H9 (cell line): ENCODE data around the gene ANKRD26. TPM values are rescaled to one million over a fixed set of nuclear protein-coding genes. Genes with fewer than 3 reads are reported as not detected.
A peak's percentile ranks its signal among the peaks of the same experiment; 100 is the strongest.

ENCODE experiments used
- DNase-seq: peaks from one replicate; pipeline ENCODE4 v3.0.0-alpha.2; 2017
- H2AFZ ChIP-seq: one replicate; pipeline ENCODE4 v1.6.1; 2013; ENCODE audit warnings: mild to moderate bottlenecking, low read length, control low read depth, moderate library complexity
- H2AK5ac ChIP-seq: 2 replicates; pipeline ENCODE4 v1.6.1; 2013; ENCODE audit warnings: low read length, control low read depth, mixed read lengths; ENCODE audit not compliant: insufficient read length
- H2BK120ac ChIP-seq: one replicate; pipeline ENCODE4 v1.6.1; 2013; ENCODE audit warnings: low read depth, mild to moderate bottlenecking, low read length, control low read depth, inconsistent platforms; ENCODE audit not compliant: poor library complexity, severe bottlenecking
- H2BK12ac ChIP-seq: 2 replicates; pipeline ENCODE4 v1.6.1; 2013; ENCODE audit warnings: low read length, control low read depth, mixed read lengths, low read depth; ENCODE audit not compliant: insufficient read length
- H2BK15ac ChIP-seq: 2 replicates; pipeline ENCODE4 v1.6.1; 2013; ENCODE audit warnings: low read depth, low read length, control low read depth
- H2BK20ac ChIP-seq: one replicate; pipeline ENCODE4 v1.6.1; 2013; ENCODE audit warnings: low read depth, mild to moderate bottlenecking, low read length, control low read depth, inconsistent platforms; ENCODE audit not compliant: poor library complexity, severe bottlenecking
- H2BK5ac ChIP-seq: 2 replicates; pipeline ENCODE4 v1.6.1; 2013; ENCODE audit warnings: low read length, control low read depth, mixed read lengths; ENCODE audit not compliant: insufficient read length
- H3K14ac ChIP-seq: 2 replicates; pipeline ENCODE4 v1.6.1; 2013; ENCODE audit warnings: low read length, control low read depth; ENCODE audit not compliant: insufficient read depth
- H3K18ac ChIP-seq: 2 replicates; pipeline ENCODE4 v1.6.1; 2013; ENCODE audit warnings: low read depth, mild to moderate bottlenecking, mixed read lengths, low read length, control low read depth; ENCODE audit not compliant: insufficient read length
- H3K23ac ChIP-seq: 2 replicates; pipeline ENCODE4 v1.6.1; 2013; ENCODE audit warnings: low read length, control low read depth, mixed read lengths, low read depth; ENCODE audit not compliant: insufficient read length
- H3K23me2 ChIP-seq: 2 replicates; pipeline ENCODE4 v1.6.1; 2013; ENCODE audit warnings: low read depth, mild to moderate bottlenecking, mixed read lengths, low read length, control low read depth; ENCODE audit not compliant: insufficient read length, poor library complexity, severe bottlenecking
- H3K27ac ChIP-seq: 2 replicates; pipeline ENCODE4 v1.5.1; 2013; ENCODE audit warnings: low read length, control low read depth, mixed read lengths, low read depth; ENCODE audit not compliant: insufficient read length
- H3K27me3 ChIP-seq: 2 replicates; pipeline ENCODE4 v1.6.1; 2013; ENCODE audit warnings: low read length, control low read depth, inconsistent platforms; ENCODE audit not compliant: insufficient read depth
- H3K4ac ChIP-seq: 2 replicates; pipeline ENCODE4 v1.6.1; 2013; ENCODE audit warnings: low read depth, mild to moderate bottlenecking, control low read depth, inconsistent platforms, low read length, moderate library complexity
- H3K4me1 ChIP-seq: 2 replicates; pipeline ENCODE4 v1.6.1; 2013; ENCODE audit warnings: low read length, control low read depth, inconsistent platforms; ENCODE audit not compliant: insufficient read depth
- H3K4me2 ChIP-seq: 2 replicates; pipeline ENCODE4 v1.6.1; 2013; ENCODE audit warnings: low read length, control low read depth, mixed read lengths; ENCODE audit not compliant: insufficient read length, insufficient read depth
- H3K56ac ChIP-seq: 2 replicates; pipeline ENCODE4 v1.6.1; 2013; ENCODE audit warnings: low read depth, mild to moderate bottlenecking, mixed read lengths, low read length, control low read depth; ENCODE audit not compliant: insufficient read length
- H3K79me1 ChIP-seq: 2 replicates; pipeline ENCODE4 v1.6.1; 2013; ENCODE audit warnings: low read depth, mild to moderate bottlenecking, moderate library complexity, low read length, control low read depth, inconsistent platforms; ENCODE audit not compliant: insufficient read depth, poor library complexity, severe bottlenecking
- H3K79me2 ChIP-seq: 2 replicates; pipeline ENCODE4 v1.6.1; 2013; ENCODE audit warnings: low read length, control low read depth, inconsistent platforms; ENCODE audit not compliant: insufficient read depth
- H3K9ac ChIP-seq: 2 replicates; pipeline ENCODE4 v1.6.1; 2013; ENCODE audit warnings: low read length, control low read depth, mixed read lengths; ENCODE audit not compliant: insufficient read length; ENCODE audit errors: extremely low read depth
- H3K9me3 ChIP-seq: one replicate; pipeline ENCODE4 v1.6.1; 2013; ENCODE audit warnings: low read depth, low read length, inconsistent platforms; ENCODE audit not compliant: control insufficient read depth
- H3T11ph ChIP-seq: one replicate; pipeline ENCODE4 v1.6.1; 2013; ENCODE audit warnings: mild to moderate bottlenecking, low read length, control low read depth, inconsistent platforms
- H4K20me1 ChIP-seq: one replicate; pipeline ENCODE4 v1.6.1; 2013; ENCODE audit not compliant: control insufficient read depth, insufficient read length, insufficient read depth
- H4K5ac ChIP-seq: 2 replicates; pipeline ENCODE4 v1.6.1; 2013; ENCODE audit warnings: low read depth, mild to moderate bottlenecking, mixed read lengths, low read length, control low read depth; ENCODE audit not compliant: insufficient read length
- H4K8ac ChIP-seq: replicated peaks from 2 replicates; pipeline ENCODE4 v1.6.1; 2013; ENCODE audit warnings: low read length, control low read depth, mixed read lengths, low read depth; ENCODE audit not compliant: insufficient read length
- H4K91ac ChIP-seq: 2 replicates; pipeline ENCODE4 v1.6.1; 2013; ENCODE audit warnings: low read depth, mild to moderate bottlenecking, moderate library complexity, mixed read lengths, low read length, control low read depth; ENCODE audit not compliant: insufficient read length
- H3K27ac Mint-ChIP-seq, 3 experiments: 2 replicates in 2 of 3; 3 replicates in 1 of 3; pipeline ENCODE4 v1.8.0; 2020 to 2021; ENCODE audit warnings: mixed read lengths in 3 of 3, mild to moderate bottlenecking in 1 of 3, moderate library complexity in 1 of 3
- H3K27me3 Mint-ChIP-seq: 2 replicates; pipeline ENCODE4 v1.8.0; 2021; ENCODE audit warnings: low read depth, mild to moderate bottlenecking, moderate library complexity, mixed read lengths
- H3K36me3 Mint-ChIP-seq, 3 experiments: 2 replicates in 2 of 3; 3 replicates in 1 of 3; pipeline ENCODE4 v1.8.0; 2020 to 2021; ENCODE audit warnings: low read depth in 3 of 3, mixed read lengths in 3 of 3; ENCODE audit not compliant: insufficient read depth in 1 of 3
- H3K4me1 Mint-ChIP-seq, 2 experiments: 2 replicates each; pipeline ENCODE4 v1.8.0; 2020; ENCODE audit warnings: mixed read lengths in 2 of 2
- H3K4me3 Mint-ChIP-seq, 2 experiments: 2 replicates in 1 of 2; 3 replicates in 1 of 2; pipeline ENCODE4 v1.8.0; 2020 to 2021; ENCODE audit warnings: mild to moderate bottlenecking in 2 of 2, mixed read lengths in 2 of 2, moderate library complexity in 1 of 2
- H3K9me3 Mint-ChIP-seq, 2 experiments: 2 replicates in 1 of 2; 3 replicates in 1 of 2; pipeline ENCODE4 v1.8.0; 2020; ENCODE audit warnings: mild to moderate bottlenecking in 2 of 2, mixed read lengths in 2 of 2, moderate library complexity in 1 of 2
- CTCF ChIP-seq: fragments of 200-600 bp; sonication (generic); conservative IDR thresholded peaks from 3 replicates; pipeline ENCODE4 v1.8.0; 2021; ENCODE audit warnings: antibody characterized with exemption, mild to moderate bottlenecking
- WGBS: extraction: QIAGEN DNeasy Blood & Tissue Kit; methylation state at CpG from one replicate; pipeline ENCODE4 v1.1.7; 2013; ENCODE audit warnings: missing lambda C conversion rate, low lambda C conversion rate, mixed read lengths; ENCODE audit not compliant: insufficient read length; ENCODE audit errors: extremely low coverage; 5-methylcytosine and 5-hydroxymethylcytosine counted together
- total RNA-seq: library from RNA; stranded (reverse); gene quantifications from 2 replicates; pipeline ENCODE4 v1.2.1, GENCODE V29; 2021

Gene ANKRD26
- total RNA-seq, 1 experiment from 2014 or later: 9.4 TPM

DNA sequence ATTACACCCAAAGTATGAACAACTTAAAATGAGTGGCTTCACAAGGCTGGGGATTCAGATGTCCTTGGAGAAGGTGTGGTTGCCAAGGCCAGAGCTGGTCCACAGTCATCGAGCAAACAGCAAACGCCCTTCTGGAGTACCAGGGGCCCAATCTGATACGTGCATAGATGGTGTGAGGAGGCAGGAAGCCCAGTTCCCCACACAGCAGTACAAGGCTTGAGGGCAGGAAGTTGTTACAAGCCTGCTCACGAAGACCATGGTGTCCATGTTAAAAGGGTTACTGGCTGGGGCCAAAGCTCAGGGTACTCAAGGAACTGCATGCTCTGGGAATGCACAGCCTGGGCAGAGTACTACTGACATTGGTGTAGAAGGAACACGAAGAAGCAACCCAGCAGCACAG is 4.6 kb upstream of the ANKRD26 start:
- peaks cover 3% of the 10 kb centered on the region for H3K27me3 Mint-ChIP-seq
- peaks cover 4% of the 10 kb centered on the region for H3K23me2 ChIP-seq
- no peaks in the 10 kb centered on the region; the same call in 1 of the 2 replicates for H3K4me1 ChIP-seq
- no peaks in the 10 kb centered on the region for H4K20me1 ChIP-seq
- H2BK5ac ChIP-seq: no peak overlapping the region
- no peak overlapping the region for H3K14ac ChIP-seq
- no peaks in the 10 kb centered on the region for H3K79me1 ChIP-seq
- no peak overlapping the region for H2AFZ ChIP-seq
- no peak overlapping the region for H3K27ac ChIP-seq
- no peak overlapping the region for H3K4ac ChIP-seq
- no peak overlapping the region for H3K4me3 Mint-ChIP-seq
- H3K9me3 Mint-ChIP-seq: peaks cover 0 to 6% of the 10 kb centered on the region in 2 experiments; a peak in 2 of 5 replicates
- H2BK20ac ChIP-seq: no peak overlapping the region
- H4K5ac ChIP-seq: peak overlapping the region; percentile 64
- H3K27ac Mint-ChIP-seq: peak overlapping the region in 2 of 3 experiments; percentile 49 to 70; a peak in 2 of 7 replicates
- H2BK12ac ChIP-seq: no peak overlapping the region
- no peak overlapping the region for H3K9ac ChIP-seq
- no peak overlapping the region for H3T11ph ChIP-seq
- no peaks in the 10 kb centered on the region for H3K79me2 ChIP-seq
- no peak for TF ChIP-seq CTCF
- no peaks in the 10 kb centered on the region for H3K9me3 ChIP-seq
- H3K56ac ChIP-seq: no peak overlapping the region
- no peak overlapping the region for H3K18ac ChIP-seq
- H3K27me3 ChIP-seq: no peaks in the 10 kb centered on the region
- H2BK15ac ChIP-seq: no peak overlapping the region
- WGBS: no CpG with 5 or more reads among the region's 5 CpGs
- H2AK5ac ChIP-seq: no peak overlapping the region
- H3K36me3 Mint-ChIP-seq: peaks cover 8 to 31% (median 19%) of the 10 kb centered on the region in 3 experiments
- H3K4me1 Mint-ChIP-seq: peaks cover 12 to 13% of the 10 kb centered on the region in 2 experiments
- no peak overlapping the region for H2BK120ac ChIP-seq
- no peak overlapping the region for H3K4me2 ChIP-seq
- DNase-seq: no peak
- H4K91ac ChIP-seq: no peak overlapping the region
- H4K8ac ChIP-seq: no peak overlapping the region
- H3K23ac ChIP-seq: no peak overlapping the region
